Measurements from ENCODE around the gene REPIN1. TPM values are rescaled to one million over a fixed set of nuclear protein-coding genes. Genes with fewer than 3 reads are reported as not detected.
A peak's percentile ranks its signal among the peaks of the same experiment; 100 is the strongest.
"Not testable (repeated sequence)": the region's sequence is repeated elsewhere in the genome, so short reads cannot be mapped to it uniquely, and the experiment has no call there.

Gene REPIN1
- total RNA-seq, 1 experiment from 2014 or later, result 131 TPM

- in situ Hi-C loops (cut with HindIII; ENCODE audit: low pct_unique_long_range_greater_than_20kb, low sequenced_read_pairs), result no loop called here
- no peak for DNase-seq (ENCODE audit: low read depth, low spot score)
Measured at GRCh38 chr7:150380463-150380862, 11.8 kb downstream of the REPIN1 start.

- no peak for DNase-seq (ENCODE audit: low read depth, low spot score)
- in situ Hi-C loops (cut with HindIII; ENCODE audit: low pct_unique_long_range_greater_than_20kb, low sequenced_read_pairs), result no loop called here
Measured at GRCh38 chr7:150381096-150381495, 12.5 kb downstream of the REPIN1 start.

- in situ Hi-C loops (cut with HindIII; ENCODE audit: low pct_unique_long_range_greater_than_20kb, low sequenced_read_pairs), result no loop called here
- no peak for DNase-seq (ENCODE audit: low read depth, low spot score)
Measured at GRCh38 chr7:150381785-150382122, 13.1 kb downstream of the REPIN1 start.

- in situ Hi-C loops (cut with HindIII; ENCODE audit: low pct_unique_long_range_greater_than_20kb, low sequenced_read_pairs), result no loop called here
- DNase-seq (ENCODE audit: low read depth, low spot score), result no peak
Measured at GRCh38 chr7:150382123-150382843, 13.7 kb downstream of the REPIN1 start.

GRCh38 chr7:150382844-150383225 is 14.2 kb downstream of the REPIN1 start:
- DNase-seq (ENCODE audit: low read depth, low spot score), result no peak
- in situ Hi-C loops (cut with HindIII; ENCODE audit: low pct_unique_long_range_greater_than_20kb, low sequenced_read_pairs), result no loop called here

- in situ Hi-C loops (cut with HindIII; ENCODE audit: low pct_unique_long_range_greater_than_20kb, low sequenced_read_pairs), result no loop called here
- DNase-seq (ENCODE audit: low read depth, low spot score), result peak; percentile 99
Measured at GRCh38 chr7:150383710-150384397, 15.2 kb downstream of the REPIN1 start.

- no peak for DNase-seq (ENCODE audit: low read depth, low spot score)
- in situ Hi-C loops (cut with HindIII; ENCODE audit: low pct_unique_long_range_greater_than_20kb, low sequenced_read_pairs), result no loop called here
Measured at GRCh38 chr7:150384406-150385301, 16.0 kb downstream of the REPIN1 start.

GRCh38 chr7:150385302-150385723 is 16.7 kb downstream of the REPIN1 start:
- DNase-seq (ENCODE audit: low read depth, low spot score), result no peak
- in situ Hi-C loops (cut with HindIII; ENCODE audit: low pct_unique_long_range_greater_than_20kb, low sequenced_read_pairs), result no loop called here

- DNase-seq (ENCODE audit: low read depth, low spot score); in situ Hi-C loops (cut with HindIII; ENCODE audit: low pct_unique_long_range_greater_than_20kb, low sequenced_read_pairs): not testable (repeated sequence)
Measured at GRCh38 chr7:150385884-150386283, 17.3 kb downstream of the REPIN1 start.

- DNase-seq (ENCODE audit: low read depth, low spot score), result no peak
- in situ Hi-C loops (cut with HindIII; ENCODE audit: low pct_unique_long_range_greater_than_20kb, low sequenced_read_pairs), result no loop called here
Measured at GRCh38 chr7:150388306-150388705, 19.7 kb downstream of the REPIN1 start.

GRCh38 chr7:150388709-150389531 is 20.3 kb downstream of the REPIN1 start:
- in situ Hi-C loops (cut with HindIII; ENCODE audit: low pct_unique_long_range_greater_than_20kb, low sequenced_read_pairs), result no loop called here
- peak; percentile 81 for DNase-seq (ENCODE audit: low read depth, low spot score)

GRCh38 chr7:150389532-150389816 is 20.9 kb downstream of the REPIN1 start:
- in situ Hi-C loops (cut with HindIII; ENCODE audit: low pct_unique_long_range_greater_than_20kb, low sequenced_read_pairs), result no loop called here
- no peak for DNase-seq (ENCODE audit: low read depth, low spot score)

- in situ Hi-C loops (cut with HindIII; ENCODE audit: low pct_unique_long_range_greater_than_20kb, low sequenced_read_pairs), result no loop called here
- DNase-seq (ENCODE audit: low read depth, low spot score), result no peak
Measured at GRCh38 chr7:150390205-150390604, 21.6 kb downstream of the REPIN1 start.

- in situ Hi-C loops (cut with HindIII; ENCODE audit: low pct_unique_long_range_greater_than_20kb, low sequenced_read_pairs), result no loop called here
- no peak for DNase-seq (ENCODE audit: low read depth, low spot score)
Measured at GRCh38 chr7:150393325-150393724, 24.7 kb downstream of the REPIN1 start.

- DNase-seq (ENCODE audit: low read depth, low spot score), result no peak
- in situ Hi-C loops (cut with HindIII; ENCODE audit: low pct_unique_long_range_greater_than_20kb, low sequenced_read_pairs), result no loop called here
Measured at GRCh38 chr7:150396426-150396825, 27.8 kb downstream of the REPIN1 start.

- in situ Hi-C loops (cut with HindIII; ENCODE audit: low pct_unique_long_range_greater_than_20kb, low sequenced_read_pairs), result no loop called here
- DNase-seq (ENCODE audit: low read depth, low spot score), result no peak
Measured at GRCh38 chr7:150396851-150397260, 28.2 kb downstream of the REPIN1 start.

GRCh38 chr7:150397346-150398107 is 28.9 kb downstream of the REPIN1 start:
- DNase-seq (ENCODE audit: low read depth, low spot score), result no peak
- in situ Hi-C loops (cut with HindIII; ENCODE audit: low pct_unique_long_range_greater_than_20kb, low sequenced_read_pairs), result no loop called here
